ENCODE results near the gene IER5.

DNA sequence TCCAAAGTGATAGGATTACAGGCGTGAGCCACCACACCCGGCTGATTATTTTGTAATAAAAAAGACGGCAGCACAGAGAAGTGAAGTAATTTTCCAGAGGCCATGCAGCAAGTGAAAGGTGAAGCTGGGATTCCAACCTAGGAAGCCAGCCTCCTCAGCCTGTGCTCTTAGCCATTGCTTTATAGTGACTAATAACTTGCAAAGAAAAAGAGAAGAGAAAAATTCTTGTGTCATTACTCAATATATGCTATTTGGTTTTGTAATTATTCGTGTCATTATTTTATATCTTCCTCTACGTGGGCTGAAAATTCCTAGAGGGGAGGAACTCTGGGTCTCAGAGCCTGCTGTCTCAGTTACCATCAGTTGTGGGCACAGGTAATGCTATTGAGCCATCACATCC, 1.6 kb upstream of the IER5 start:
- TF ChIP-seq, protein P1, sequence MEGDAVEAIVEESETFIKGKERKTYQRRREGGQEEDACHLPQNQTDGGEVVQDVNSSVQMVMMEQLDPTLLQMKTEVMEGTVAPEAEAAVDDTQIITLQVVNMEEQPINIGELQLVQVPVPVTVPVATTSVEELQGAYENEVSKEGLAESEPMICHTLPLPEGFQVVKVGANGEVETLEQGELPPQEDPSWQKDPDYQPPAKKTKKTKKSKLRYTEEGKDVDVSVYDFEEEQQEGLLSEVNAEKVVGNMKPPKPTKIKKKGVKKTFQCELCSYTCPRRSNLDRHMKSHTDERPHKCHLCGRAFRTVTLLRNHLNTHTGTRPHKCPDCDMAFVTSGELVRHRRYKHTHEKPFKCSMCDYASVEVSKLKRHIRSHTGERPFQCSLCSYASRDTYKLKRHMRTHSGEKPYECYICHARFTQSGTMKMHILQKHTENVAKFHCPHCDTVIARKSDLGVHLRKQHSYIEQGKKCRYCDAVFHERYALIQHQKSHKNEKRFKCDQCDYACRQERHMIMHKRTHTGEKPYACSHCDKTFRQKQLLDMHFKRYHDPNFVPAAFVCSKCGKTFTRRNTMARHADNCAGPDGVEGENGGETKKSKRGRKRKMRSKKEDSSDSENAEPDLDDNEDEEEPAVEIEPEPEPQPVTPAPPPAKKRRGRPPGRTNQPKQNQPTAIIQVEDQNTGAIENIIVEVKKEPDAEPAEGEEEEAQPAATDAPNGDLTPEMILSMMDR (IDR thresholded peaks at IDR 0.05): no peak
- TF ChIP-seq POLR2A (IDR thresholded peaks at IDR 0.05) (no peak), POLR2AphosphoS5 (IDR thresholded peaks at IDR 0.05) (no peak), EP300 (IDR thresholded peaks at IDR 0.05) (no peak)

Measured in gastroesophageal sphincter (tissue), 3 donors.